Peyer's patch (tissue), 4 donors: ENCODE results near the gene ATP5IF1. TPM values are rescaled to one million over a fixed set of nuclear protein-coding genes. Genes with fewer than 3 reads are reported as not detected.

Experiments used
- DNase-seq, 3 donors: peaks; one replicate each; pipeline ENCODE4 v3.0.0-alpha.2; 2017 to 2019
- H3K27ac ChIP-seq, 4 donors: fragments of 200-600 bp; sonication (generic); one replicate each; pipeline ENCODE4 v1.5.1; 2016 to 2019
- H3K27me3 ChIP-seq, 2 donors: fragments of 200-600 bp; sonication (generic); one replicate each; pipeline ENCODE4 v1.5.1; 2019
- H3K36me3 ChIP-seq, 3 donors: fragments of 200-600 bp; sonication (generic); one replicate each; pipeline ENCODE4 v1.5.1; 2016 to 2019
- H3K4me1 ChIP-seq, 4 donors: fragments of 200-600 bp; sonication (generic); one replicate each; pipeline ENCODE4 v1.5.1; 2016 to 2019
- H3K4me3 ChIP-seq, 4 donors: fragments of 200-600 bp; sonication (generic); 1 replicate in 3 of 4; 2 replicates in 1 of 4; pipeline ENCODE4 v1.5.1; 2016 to 2019; ENCODE audit warnings: mild to moderate bottlenecking in 1 of 4
- H3K9me3 ChIP-seq, 4 donors: fragments of 200-600 bp; sonication (generic); one replicate each; pipeline ENCODE4 v1.5.1; 2016 to 2019; ENCODE audit warnings: mild to moderate bottlenecking in 1 of 4
- POLR2A ChIP-seq, 2 donors: fragments of 450-650 bp; IDR thresholded peaks; one replicate each; pipeline ENCODE4 v1.5.1; 2017; ENCODE audit warnings: antibody characterized with exemption in 2 of 2, mild to moderate bottlenecking in 2 of 2, moderate library complexity in 2 of 2
- total RNA-seq, 4 donors: library from RNA; depleted of rRNA; stranded (reverse); fragments of >200 nt; gene quantifications; one replicate each; pipeline ENCODE4 v1.1.0, GENCODE V29; 2016
- TF ChIP-seq, protein P1 (sequence below), 6 experiments: fragments of 450-650 bp in 4 of 6; fragments of 200-600 bp in 2 of 6; sonication (generic) in 1 of 6; IDR thresholded peaks; one replicate each; pipeline ENCODE4 v1.5.1; 2017 to 2019; ENCODE audit warnings: antibody characterized with exemption in 6 of 6, mild to moderate bottlenecking in 3 of 6, moderate library complexity in 1 of 6

Gene ATP5IF1
- total RNA-seq, 4 donors from 2014 or later, result 180 to 381 (median 358) TPM

DNA sequence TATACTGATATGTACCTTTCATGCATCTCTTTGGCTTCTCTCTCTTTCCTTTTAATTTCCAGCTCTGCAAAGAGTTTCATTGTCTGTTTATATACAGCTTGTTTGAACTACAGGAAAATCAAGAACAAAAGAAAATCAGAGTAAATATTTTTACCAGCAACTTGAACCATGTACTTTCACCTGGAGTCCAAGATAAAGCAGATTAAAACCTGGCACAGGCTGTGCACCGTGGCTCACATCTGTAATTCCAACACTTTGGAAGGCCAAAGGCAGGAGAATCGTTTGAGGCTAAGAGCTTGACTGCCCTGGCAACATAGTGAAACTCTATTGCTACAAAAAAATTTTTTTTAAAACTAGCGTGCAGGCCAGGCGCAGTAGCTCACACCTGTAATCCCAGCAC, 30.7 kb upstream of the ATP5IF1 start:
- peaks cover 0 to 94% (median 0%) of the 10 kb centered on the region in 3 donors for H3K36me3 ChIP-seq
- peaks cover 0 to 7% (median under 1%) of the 10 kb centered on the region in 4 donors for H3K4me1 ChIP-seq
- no peaks in the 10 kb centered on the region for H3K27me3 ChIP-seq
- no peak for TF ChIP-seq POLR2A (IDR thresholded peaks at IDR 0.05)
- TF ChIP-seq, protein P1, sequence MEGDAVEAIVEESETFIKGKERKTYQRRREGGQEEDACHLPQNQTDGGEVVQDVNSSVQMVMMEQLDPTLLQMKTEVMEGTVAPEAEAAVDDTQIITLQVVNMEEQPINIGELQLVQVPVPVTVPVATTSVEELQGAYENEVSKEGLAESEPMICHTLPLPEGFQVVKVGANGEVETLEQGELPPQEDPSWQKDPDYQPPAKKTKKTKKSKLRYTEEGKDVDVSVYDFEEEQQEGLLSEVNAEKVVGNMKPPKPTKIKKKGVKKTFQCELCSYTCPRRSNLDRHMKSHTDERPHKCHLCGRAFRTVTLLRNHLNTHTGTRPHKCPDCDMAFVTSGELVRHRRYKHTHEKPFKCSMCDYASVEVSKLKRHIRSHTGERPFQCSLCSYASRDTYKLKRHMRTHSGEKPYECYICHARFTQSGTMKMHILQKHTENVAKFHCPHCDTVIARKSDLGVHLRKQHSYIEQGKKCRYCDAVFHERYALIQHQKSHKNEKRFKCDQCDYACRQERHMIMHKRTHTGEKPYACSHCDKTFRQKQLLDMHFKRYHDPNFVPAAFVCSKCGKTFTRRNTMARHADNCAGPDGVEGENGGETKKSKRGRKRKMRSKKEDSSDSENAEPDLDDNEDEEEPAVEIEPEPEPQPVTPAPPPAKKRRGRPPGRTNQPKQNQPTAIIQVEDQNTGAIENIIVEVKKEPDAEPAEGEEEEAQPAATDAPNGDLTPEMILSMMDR (IDR thresholded peaks at IDR 0.05), result no peak
- no peak overlapping the region for H3K4me3 ChIP-seq
- H3K9me3 ChIP-seq, result no peaks in the 10 kb centered on the region
- DNase-seq, result no peak
- no peak overlapping the region for H3K27ac ChIP-seq

DNA sequence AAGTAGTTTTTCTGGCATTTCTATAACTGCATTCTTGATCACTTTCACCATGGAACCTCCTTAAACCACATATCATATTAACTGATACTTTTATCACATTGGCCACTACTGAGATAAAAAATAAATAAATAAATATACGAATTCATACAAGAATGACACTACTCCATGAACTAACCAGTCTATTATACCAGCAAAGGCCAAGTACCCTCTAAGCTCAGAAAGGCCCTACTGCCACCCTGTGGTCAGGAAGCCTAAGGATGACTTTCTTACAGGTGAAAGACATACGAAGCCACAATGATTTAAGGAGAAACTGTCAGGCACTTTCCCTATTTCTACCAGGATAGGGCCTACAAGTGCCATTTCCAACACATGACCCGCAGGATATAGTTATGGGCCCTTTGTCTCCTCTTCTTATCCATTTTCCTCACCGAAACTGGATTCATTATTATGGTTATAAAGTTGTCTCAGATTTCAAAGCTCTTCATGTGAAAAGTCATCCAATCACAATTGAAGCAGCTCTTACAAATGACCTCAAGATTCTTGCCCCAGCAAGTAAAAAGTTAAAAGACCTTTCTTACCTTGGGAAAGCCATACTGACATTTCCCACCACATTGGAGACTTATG, 27.0 kb upstream of the ATP5IF1 start:
- TF ChIP-seq, protein P1 (IDR thresholded peaks at IDR 0.05), result peak; percentile 38 to 86 (median 78)
- TF ChIP-seq POLR2A (IDR thresholded peaks at IDR 0.05), result no peak
- Histone ChIP-seq H3K27ac (no peak overlapping the region), H3K27me3 (no peaks in the 10 kb centered on the region), H3K36me3 (peaks cover 0 to 84% (median 0%) of the 10 kb centered on the region in 3 donors), H3K4me3 (no peak overlapping the region), H3K9me3 (no peaks in the 10 kb centered on the region), H3K4me1 (peaks cover 0 to 7% (median 0%) of the 10 kb centered on the region in 4 donors)
- DNase-seq, result peak in 2 of 3 donors; percentile 66 to 87

DNA sequence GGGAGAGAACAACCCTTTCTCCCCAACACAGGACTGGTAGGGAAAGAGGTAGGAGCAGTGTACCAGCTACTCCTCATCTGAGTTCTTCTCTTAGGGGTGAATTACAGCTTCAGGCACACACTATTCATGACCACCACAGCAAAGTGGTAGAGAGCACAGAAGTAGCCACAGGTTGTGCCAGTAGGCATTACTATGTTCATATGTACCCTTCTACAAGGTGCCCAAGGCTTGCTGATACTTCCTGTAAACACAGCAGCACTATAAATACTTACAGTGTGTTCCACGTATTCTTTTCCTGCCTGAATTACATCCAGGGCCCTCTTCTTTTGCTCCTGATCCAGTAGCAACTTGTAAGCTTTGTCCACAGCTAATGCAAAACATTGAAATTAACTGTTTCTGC, 26.2 kb upstream of the ATP5IF1 start:
- peaks cover 0 to 7% (median 0%) of the 10 kb centered on the region in 4 donors for H3K4me1 ChIP-seq
- no peaks in the 10 kb centered on the region for H3K9me3 ChIP-seq
- no peak overlapping the region for H3K27ac ChIP-seq
- H3K27me3 ChIP-seq, result no peaks in the 10 kb centered on the region
- DNase-seq, result no peak
- no peak for TF ChIP-seq POLR2A (IDR thresholded peaks at IDR 0.05)
- TF ChIP-seq, protein P1 (IDR thresholded peaks at IDR 0.05), result no peak
- peaks cover 0 to 83% (median 0%) of the 10 kb centered on the region in 3 donors for H3K36me3 ChIP-seq
- no peak overlapping the region for H3K4me3 ChIP-seq

DNA sequence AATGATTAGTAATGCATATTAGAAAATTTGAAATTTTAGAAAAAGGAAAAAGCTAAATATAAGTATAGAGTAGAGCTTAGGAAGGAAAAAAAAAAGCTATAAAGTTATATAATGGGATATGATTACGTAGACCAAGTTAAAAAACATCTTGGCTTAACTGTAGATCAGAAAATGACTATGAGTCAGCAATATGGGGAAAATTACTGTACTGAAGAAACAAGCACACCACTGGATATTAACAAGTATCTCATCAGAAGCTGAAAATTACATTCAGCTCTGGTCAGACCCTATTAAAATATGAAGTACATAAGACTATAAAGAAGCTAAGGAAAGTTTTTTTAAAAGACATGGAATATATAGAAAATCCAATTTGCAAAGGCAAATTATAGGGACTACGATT, 22.6 kb upstream of the ATP5IF1 start:
- no peak overlapping the region for H3K27ac ChIP-seq
- no peaks in the 10 kb centered on the region for H3K27me3 ChIP-seq
- peaks cover 0 to 65% (median 0%) of the 10 kb centered on the region in 3 donors for H3K36me3 ChIP-seq
- TF ChIP-seq, protein P1 (IDR thresholded peaks at IDR 0.05), result no peak
- no peak for TF ChIP-seq POLR2A (IDR thresholded peaks at IDR 0.05)
- no peaks in the 10 kb centered on the region for H3K4me1 ChIP-seq
- H3K4me3 ChIP-seq, result no peak overlapping the region
- no peak for DNase-seq
- H3K9me3 ChIP-seq, result no peaks in the 10 kb centered on the region

DNA sequence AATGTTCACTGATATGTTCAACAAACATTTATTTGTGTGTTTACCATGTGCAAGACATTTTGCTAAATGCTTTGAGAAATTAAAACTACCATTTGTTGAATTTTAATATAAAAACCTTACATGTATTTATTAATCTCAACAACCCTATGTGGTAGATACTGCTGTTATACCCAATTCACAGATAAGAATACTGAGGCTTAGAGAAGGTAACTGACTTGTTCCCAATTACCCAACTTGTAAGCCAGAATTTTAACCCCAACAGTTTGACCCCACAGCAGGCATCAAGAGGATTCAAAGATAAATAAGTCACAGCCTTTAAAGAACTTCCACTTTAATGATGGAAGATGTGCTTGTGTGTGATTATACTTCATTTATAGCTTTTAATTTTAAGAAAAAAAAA, 6.8 kb upstream of the ATP5IF1 start:
- no peak for DNase-seq

More for the DNA sequence above, 6.8 kb upstream of the ATP5IF1 start:
- H3K36me3 ChIP-seq, result peaks cover 0 to 48% (median 6%) of the 10 kb centered on the region in 3 donors
- H3K4me3 ChIP-seq, result no peak overlapping the region
- TF ChIP-seq, protein P1 (IDR thresholded peaks at IDR 0.05), result no peak
- TF ChIP-seq POLR2A (IDR thresholded peaks at IDR 0.05), result no peak
- no peak overlapping the region for H3K27ac ChIP-seq
- peaks cover 0 to 22% (median 8%) of the 10 kb centered on the region in 4 donors for H3K4me1 ChIP-seq
- no peaks in the 10 kb centered on the region for H3K27me3 ChIP-seq
- H3K9me3 ChIP-seq, result no peaks in the 10 kb centered on the region
